H1 (cell line): ENCODE data around the gene TTC36. TPM values are rescaled to one million over a fixed set of nuclear protein-coding genes. Genes with fewer than 3 reads are reported as not detected.

Experiments used
- GABPA ChIP-seq: IDR thresholded peaks from 2 replicates; pipeline ENCODE4 v1.6.1; 2011; ENCODE audit warnings: mild to moderate bottlenecking, low read length, moderate library complexity, borderline replicate concordance; ENCODE audit not compliant: insufficient read depth
- PHF8 ChIP-seq: fragments of 200-600 bp; sonication (generic); conservative IDR thresholded peaks from 2 replicates; pipeline ENCODE4 v1.7.1; 2012; ENCODE audit warnings: low read depth, mild to moderate bottlenecking, inconsistent platforms, low read length, moderate library complexity
- SIX5 ChIP-seq: IDR thresholded peaks from 2 replicates; pipeline ENCODE4 v1.6.1; 2011; ENCODE audit warnings: mild to moderate bottlenecking, low read depth, low read length
- USF2 ChIP-seq: IDR thresholded peaks from 2 replicates; pipeline ENCODE4 v1.6.1; 2011; ENCODE audit warnings: low read length, improper control_type of control experiment
- polyA plus RNA-seq, 7 experiments: library from polyadenylated mRNA; depleted of rRNA in 3 of 7; stranded (reverse) in 5 of 7; unstranded in 2 of 7; fragments of >200 nt in 5 of 7; fragments of 200-250 nt in 2 of 7; gene quantifications; 1 replicate in 5 of 7; 2 replicates in 1 of 7; 4 replicates in 1 of 7; pipeline versions ENCODE4 v1.2.1 to v1.2.3, GENCODE V29; 2011 to 2013; ENCODE audit warnings: missing spikeins in 2 of 7, mixed read lengths in 2 of 7
- total RNA-seq: library from RNA; stranded (reverse); fragmentation: NEBNext Ultra II Directional; extraction: Animal tissue kit (Norgen Biotek cat#: 25700); gene quantifications from 2 replicates; pipeline ENCODE4 v1.2.1, GENCODE V29; 2021

The TTC36 gene
- total and polyA plus RNA-seq, 2 of the 8 experiments (the other 6 are each of a cell fraction or from before 2014, with no cell fraction given), result not detected

GRCh38 chr11:118528511-118528910, 1.2 kb downstream of the TTC36 start (continued):
- no peak for TF ChIP-seq PHF8
- TF ChIP-seq SIX5, result no peak
- TF ChIP-seq USF2, result no peak
- no peak for TF ChIP-seq GABPA
- TF ChIP-seq, all 59 proteins: peak for 0
